ENCODE measurements around the gene FOXP1. TPM values are rescaled to one million over a fixed set of nuclear protein-coding genes. Genes with fewer than 3 reads are reported as not detected.

Gene FOXP1
- total and polyA plus RNA-seq, 2 of the 13 experiments (the other 11 are each of a cell fraction or from before 2014, with no cell fraction given), result 40.4 to 59.0 TPM

- TF ChIP-seq ZNF441 (CRISPR knock-in tag; IDR thresholded peaks at IDR 0.05; ENCODE audit: borderline replicate concordance) (no peak), ZNF768 (CRISPR knock-in tag; IDR thresholded peaks at IDR 0.05) (no peak), MYPOP (CRISPR knock-in tag; IDR thresholded peaks at IDR 0.05) (no peak; the same call in 1 of the 2 replicates), SOX6 (IDR thresholded peaks at IDR 0.05) (no peak), SOX6 (CRISPR knock-in tag; IDR thresholded peaks at IDR 0.05) (peak; percentile 70; the same call in 1 of the 2 replicates), ARHGAP35 (CRISPR knock-in tag; IDR thresholded peaks at IDR 0.05; ENCODE audit: borderline replicate concordance) (no peak), ZMAT5 (CRISPR knock-in tag; IDR thresholded peaks at IDR 0.05; ENCODE audit: borderline replicate concordance, low read depth) (no peak), RCOR2 (CRISPR knock-in tag; IDR thresholded peaks at IDR 0.05) (peak; percentile 13; the same call in 1 of the 2 replicates), HNF4A (CRISPR knock-in tag; IDR thresholded peaks at IDR 0.05) (peak; percentile 85), NFKBIZ (CRISPR knock-in tag; IDR thresholded peaks at IDR 0.05) (no peak), ELK4 (CRISPR knock-in tag; IDR thresholded peaks at IDR 0.05; ENCODE audit: borderline replicate concordance) (no peak), PBX2 (CRISPR knock-in tag; IDR thresholded peaks at IDR 0.05) (no peak), SMAD3 (CRISPR knock-in tag; IDR thresholded peaks at IDR 0.05) (no peak), ZC3H13 (CRISPR knock-in tag; IDR thresholded peaks at IDR 0.05) (no peak), ATF2 (CRISPR knock-in tag; IDR thresholded peaks at IDR 0.05) (peak; percentile 76), TBL1XR1 (IDR thresholded peaks at IDR 0.05; ENCODE audit: borderline replicate concordance, low read length, partially characterized antibody) (no peak), PLSCR1 (CRISPR knock-in tag; IDR thresholded peaks at IDR 0.05; ENCODE audit: borderline replicate concordance) (no peak), ZNF546 (CRISPR knock-in tag; conservative IDR thresholded peaks at IDR 0.05) (no peak), ZNF253 (CRISPR knock-in tag; IDR thresholded peaks at IDR 0.05; ENCODE audit: borderline replicate concordance) (no peak), ZNF468 (CRISPR knock-in tag; IDR thresholded peaks at IDR 0.05) (no peak), GATAD1 (CRISPR knock-in tag; IDR thresholded peaks at IDR 0.05) (no peak), FOXM1 (CRISPR knock-in tag; IDR thresholded peaks at IDR 0.05) (no peak), ZNF446 (CRISPR knock-in tag; IDR thresholded peaks at IDR 0.05) (no peak), KDM1A (CRISPR knock-in tag; IDR thresholded peaks at IDR 0.05) (no peak), IRX3 (CRISPR knock-in tag; IDR thresholded peaks at IDR 0.05; ENCODE audit: borderline replicate concordance, low read depth) (no peak)
These were observed 329.1 kb downstream of the FOXP1 start (continued) for GRCh38 chr3:71254281-71255057.
